A673 (cell line): ENCODE results near the gene HEATR1. TPM values are rescaled to one million over a fixed set of nuclear protein-coding genes. Genes with fewer than 3 reads are reported as not detected.

Experiments used
- BruUV-seq: library from RNA; stranded (reverse); fragments of 400-500 nt; replicated peaks from 2 replicates; lab custom pipeline; 2021; lab: Mats Ljungman, UMichigan
- CTCF ChIA-PET: fragments of 300-600 bp; sonication (Branson Sonifier 250); formaldehyde crosslinking; loops from one replicate; lab custom pipeline; 2022; ENCODE audit warnings: antibody characterized with exemption; lab: Charles Lee
- POLR2A ChIA-PET: fragments of 300-600 bp; sonication (Branson Sonifier 250); formaldehyde crosslinking; loops from one replicate; lab custom pipeline; 2022; ENCODE audit warnings: antibody characterized with exemption; ENCODE audit not compliant: low non-redundant PET; lab: Charles Lee
- DNase-seq: peaks from one replicate; pipeline ENCODE4 v3.0.0-alpha.2; 2015; ENCODE audit warnings: low spot score
- H3K27ac ChIP-seq: fragments of 200-600 bp; sonication (generic); 2 replicates; pipeline ENCODE4 v1.5.1; 2016; ENCODE audit warnings: mixed run types, low read depth, mild to moderate bottlenecking, mixed read lengths, antibody characterized with exemption, low read length; ENCODE audit not compliant: poor library complexity, severe bottlenecking
- H3K27me3 ChIP-seq: fragments of 200-600 bp; sonication (generic); replicated peaks from 2 replicates; pipeline ENCODE4 v1.6.1; 2017; ENCODE audit warnings: mixed run types, low read depth, mild to moderate bottlenecking, mixed read lengths, antibody characterized with exemption, low read length; ENCODE audit not compliant: insufficient read depth, poor library complexity
- H3K36me3 ChIP-seq: fragments of 200-600 bp; sonication (generic); 2 replicates; pipeline ENCODE4 v1.6.1; 2016; ENCODE audit warnings: mixed run types, mild to moderate bottlenecking, mixed read lengths, antibody characterized with exemption, low read length; ENCODE audit not compliant: insufficient read depth, poor library complexity, severe bottlenecking
- H3K4me1 ChIP-seq: fragments of 200-600 bp; sonication (generic); 2 replicates; pipeline ENCODE4 v1.6.1; 2017; ENCODE audit warnings: mixed run types, mild to moderate bottlenecking, mixed read lengths, antibody characterized with exemption, low read length; ENCODE audit not compliant: insufficient read depth, poor library complexity, severe bottlenecking
- H3K4me3 ChIP-seq: fragments of 200-600 bp; sonication (generic); 2 replicates; pipeline ENCODE4 v1.5.1; 2016; ENCODE audit warnings: low read depth, mixed run types, mild to moderate bottlenecking, mixed read lengths, low read length; ENCODE audit not compliant: poor library complexity, severe bottlenecking
- H3K9me3 ChIP-seq: fragments of 200-600 bp; sonication (generic); 2 replicates; pipeline ENCODE4 v1.6.1; 2016; ENCODE audit warnings: mixed run types, low read depth, mild to moderate bottlenecking, mixed read lengths, antibody characterized with exemption, low read length; ENCODE audit not compliant: poor library complexity, severe bottlenecking
- CTCF ChIP-seq: fragments of 300-800, 200-600 bp; sonication (generic); conservative IDR thresholded peaks from 2 replicates; pipeline ENCODE4 v1.5.1; 2017; ENCODE audit warnings: low read depth, mild to moderate bottlenecking, antibody characterized with exemption, low read length, moderate library complexity, mixed read lengths
- EZH2 ChIP-seq: fragments of 200-600 bp; sonication (generic); IDR thresholded peaks from 2 replicates; pipeline ENCODE4 v1.6.1; 2017; ENCODE audit warnings: borderline replicate concordance, low read depth, mild to moderate bottlenecking, mixed read lengths, antibody characterized with exemption, low read length; ENCODE audit not compliant: poor library complexity, severe bottlenecking
- intact Hi-C: fragments of 100-400 bp; cut with micrococcal nuclease; formaldehyde crosslinking; loops from one replicate; pipeline ENCODE4 v1.10.0; 2022; ENCODE audit not compliant: unreplicated experiment
- total RNA-seq: library from RNA; stranded (reverse); gene quantifications from 2 replicates; pipeline ENCODE4 v1.2.3, GENCODE V29; 2021

Gene HEATR1
- total RNA-seq, 1 experiment from 2014 or later, result 59.7 TPM

DNA sequence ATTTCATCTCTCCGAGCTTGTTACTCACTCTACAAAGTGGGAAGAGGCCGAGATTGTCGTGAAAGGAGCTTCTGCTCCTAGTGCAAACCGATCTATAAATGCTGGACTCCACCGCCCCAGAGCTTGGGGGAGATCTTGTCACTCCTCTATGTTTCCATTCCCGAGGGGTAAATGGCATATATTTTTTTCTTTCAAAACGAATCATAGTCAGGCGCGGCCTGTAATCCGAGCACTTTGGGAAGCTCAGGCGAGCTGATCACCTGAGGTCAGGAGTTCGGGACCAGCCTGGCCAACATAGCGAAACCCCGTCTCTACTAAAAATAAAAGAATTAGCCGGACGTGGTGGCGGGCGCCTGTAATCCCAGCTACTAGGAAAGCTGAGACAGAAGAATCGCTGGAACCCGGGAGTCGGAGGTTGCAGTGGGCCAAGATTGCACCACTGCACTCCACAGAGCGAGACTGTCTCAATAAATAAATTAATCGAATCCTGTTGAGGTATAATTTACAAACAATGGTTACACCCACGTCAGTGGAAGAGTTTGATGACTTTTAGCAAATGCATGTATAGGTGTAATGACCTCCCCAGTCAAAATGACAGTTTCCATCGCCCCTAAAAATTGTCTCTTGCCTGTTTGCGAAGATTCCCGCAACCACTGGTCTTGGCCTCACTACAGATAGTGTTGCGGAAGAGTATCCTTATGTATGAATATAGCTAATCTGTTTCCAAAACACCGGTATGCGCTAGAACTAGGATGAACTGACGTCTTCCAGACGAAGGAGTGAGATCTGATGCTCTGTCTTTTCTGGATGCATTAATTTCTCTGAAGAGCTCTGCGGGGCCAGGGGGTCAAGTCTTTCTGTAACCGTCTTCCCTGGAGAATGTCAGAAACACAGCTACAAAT is 840 bp upstream of the HEATR1 start:
- no peak for TF ChIP-seq EZH2
- TF ChIP-seq CTCF, result no peak
- Histone ChIP-seq H3K4me1 (peaks cover 7% of the 10 kb centered on the region), H3K4me3 (peak overlapping the region; percentile 88), H3K27me3 (no peaks in the 10 kb centered on the region), H3K36me3 (peaks cover 2% of the 10 kb centered on the region), H3K27ac (peak overlapping the region; percentile 76), H3K9me3 (no peaks in the 10 kb centered on the region)
- BruUV-seq, result TSS peak; percentile 94
- intact Hi-C loops, result loop anchor here (5.0 to 10.0 kb wide), 4 partner anchors 130 to 960 kb away; no protein-coding TSS in a partner anchor
- POLR2A ChIA-PET, result interaction anchor here (0.6 kb wide), 2 partner anchors 37 to 60 kb away, joined by 4 to 10 read pairs; no protein-coding TSS in a partner anchor
- no peak for DNase-seq
- CTCF ChIA-PET, result no interaction called here

DNA sequence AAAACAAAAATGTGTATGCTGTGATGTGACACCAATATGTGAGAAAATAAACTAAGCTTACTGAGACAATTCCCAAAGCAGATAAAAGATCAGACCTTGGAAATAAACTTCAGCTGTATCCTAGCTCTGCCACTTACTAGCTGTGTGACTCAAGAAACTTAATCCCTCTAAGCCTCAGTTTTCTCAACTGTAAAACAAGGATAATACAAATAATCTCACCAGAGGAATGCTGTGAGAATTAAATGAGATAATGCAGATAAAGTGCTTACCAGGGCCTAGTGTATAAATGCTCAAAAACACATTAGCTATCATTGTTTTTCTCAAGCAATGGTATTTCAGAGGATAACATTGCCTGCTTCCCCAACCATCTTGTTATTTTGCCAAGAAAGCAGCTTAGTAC is 2.1 kb downstream of the HEATR1 start:
- no TSS peak for BruUV-seq
- H3K36me3 ChIP-seq, result peaks cover 9% of the 10 kb centered on the region
- H3K9me3 ChIP-seq, result no peaks in the 10 kb centered on the region
- no peak overlapping the region for H3K27ac ChIP-seq
- ChIA-PET POLR2A (no interaction called here), CTCF (interaction anchor here (0.7 kb wide), 1 partner anchor 52 kb away, joined by 3 read pairs; no protein-coding TSS in a partner anchor)
- peaks cover 7% of the 10 kb centered on the region for H3K4me1 ChIP-seq
- no peak overlapping the region for H3K4me3 ChIP-seq
- intact Hi-C loops, result loop anchor here (10.0 kb wide), 3 partner anchors 133 to 963 kb away; no protein-coding TSS in a partner anchor
- H3K27me3 ChIP-seq, result no peaks in the 10 kb centered on the region
- TF ChIP-seq CTCF (no peak), EZH2 (no peak)
- DNase-seq, result no peak

GRCh38 chr1:236590553-236591150 is 13.7 kb downstream of the HEATR1 start:
- intact Hi-C loops, result no loop called here
- ChIA-PET POLR2A (no interaction called here), CTCF (no interaction called here)
- Histone ChIP-seq H3K27ac (no peak overlapping the region), H3K27me3 (no peaks in the 10 kb centered on the region), H3K36me3 (peaks cover 58% of the 10 kb centered on the region), H3K4me1 (no peaks in the 10 kb centered on the region), H3K9me3 (no peaks in the 10 kb centered on the region), H3K4me3 (no peak overlapping the region)
- BruUV-seq, result no TSS peak
- TF ChIP-seq EZH2 (no peak), CTCF (no peak)
- DNase-seq, result no peak
